Sigmoid colon (tissue), 7 donors: ENCODE results near the gene TNFAIP2. TPM values are rescaled to one million over a fixed set of nuclear protein-coding genes. Genes with fewer than 3 reads are reported as not detected.
A peak's percentile ranks its signal among the peaks of the same experiment; 100 is the strongest.

Experiments used
- DNase-seq: peaks from one replicate; pipeline ENCODE4 v3.0.0-alpha.2; 2019
- H3K27ac ChIP-seq, 4 donors: fragments of 200-600 bp; sonication (generic); one replicate each; pipeline ENCODE4 v1.5.1; 2016 to 2019; ENCODE audit warnings: mild to moderate bottlenecking in 1 of 4
- H3K27me3 ChIP-seq, 3 donors: fragments of 200-600 bp; sonication (generic); one replicate each; pipeline ENCODE4 v1.5.1; 2019; ENCODE audit warnings: mild to moderate bottlenecking in 1 of 3
- H3K36me3 ChIP-seq, 4 donors: fragments of 200-600 bp; sonication (generic); one replicate each; pipeline ENCODE4 v1.5.1; 2016 to 2019
- H3K4me1 ChIP-seq, 4 donors: fragments of 200-600 bp; sonication (generic); one replicate each; pipeline ENCODE4 v1.5.1; 2017 to 2019
- H3K4me3 ChIP-seq, 4 donors: fragments of 200-600 bp; sonication (generic); one replicate each; pipeline ENCODE4 v1.5.1; 2017 to 2019; ENCODE audit warnings: mild to moderate bottlenecking in 2 of 4, moderate library complexity in 1 of 4
- H3K9me3 ChIP-seq, 4 donors: fragments of 200-600 bp in 3 of 4; sonication (generic) in 3 of 4; one replicate each; pipeline versions ENCODE4 v1.5.1 to v1.6.1; 2013 to 2019
- EP300 ChIP-seq, 4 donors: sonication (generic); formaldehyde crosslinking; IDR thresholded peaks; one replicate each; pipeline ENCODE4 v1.6.1; 2017; ENCODE audit warnings: antibody characterized with exemption in 4 of 4
- POLR2A ChIP-seq, 2 donors: fragments of 450-650 bp; IDR thresholded peaks; one replicate each; pipeline ENCODE4 v1.6.1; 2016; ENCODE audit warnings: antibody characterized with exemption in 2 of 2, mild to moderate bottlenecking in 2 of 2, moderate library complexity in 2 of 2
- POLR2AphosphoS5 ChIP-seq, 4 donors: sonication (generic); formaldehyde crosslinking; IDR thresholded peaks; one replicate each; pipeline ENCODE4 v1.6.1; 2017; ENCODE audit warnings: antibody characterized with exemption in 4 of 4
- WGBS, 2 donors: extraction: QIAGEN DNeasy Blood & Tissue Kit; methylation state at CpG; one replicate each; pipeline ENCODE4 v1.1.7; 2013; 5-methylcytosine and 5-hydroxymethylcytosine counted together
- intact Hi-C: fragments of 100-400 bp; cut with DNase I; formaldehyde crosslinking; loops from one replicate; pipeline ENCODE4 v1.15.1; 2023
- polyA plus RNA-seq, 3 donors: library from polyadenylated mRNA; stranded (reverse); fragments of 200-250 nt; gene quantifications; one replicate each; pipeline ENCODE4 v1.2.3, GENCODE V29; 2013
- total RNA-seq, 4 donors: library from RNA; depleted of rRNA; stranded (reverse); fragments of >200 nt; gene quantifications; one replicate each; pipeline ENCODE4 v1.1.0, GENCODE V29; 2016
- TF ChIP-seq, protein P1 (sequence below), 4 experiments: fragments of 450-650 bp in 3 of 4; fragments of 200-600 bp in 1 of 4; IDR thresholded peaks; one replicate each; pipeline ENCODE4 v1.5.1; 2016 to 2019; ENCODE audit warnings: antibody characterized with exemption in 4 of 4, mild to moderate bottlenecking in 3 of 4, moderate library complexity in 2 of 4
- donor health status: healthy with polysubstance abuse.
- donor health status: Bipolar disorder and iron deficiency.
- donor health status: healthy.

Gene TNFAIP2
- total and polyA plus RNA-seq, 7 donors, result 11.8 to 68.0 (median 33.5) TPM

- Histone ChIP-seq H3K27ac (peak overlapping the region; percentile 83 to 87 (median 86)), H3K27me3 (peaks cover 0 to 22% (median 3%) of the 10 kb centered on the region in 3 donors), H3K4me1 (peaks cover 0 to 84% (median 66%) of the 10 kb centered on the region in 4 donors), H3K4me3 (peak overlapping the region; percentile 44 to 78 (median 64)), H3K36me3 (no peaks in the 10 kb centered on the region), H3K9me3 (no peaks in the 10 kb centered on the region)
- intact Hi-C loops, result loop anchor here (5.0 kb wide), 1 partner anchor 63 kb away; no protein-coding TSS in a partner anchor
- WGBS, 2 donors, result 52 to 82% methylated on average over 5 of the region's 5 CpGs
- DNase-seq, result no peak
- TF ChIP-seq POLR2A (IDR thresholded peaks at IDR 0.05) (no peak), POLR2AphosphoS5 (IDR thresholded peaks at IDR 0.05) (no peak), EP300 (IDR thresholded peaks at IDR 0.05) (no peak)
- TF ChIP-seq, protein P1, sequence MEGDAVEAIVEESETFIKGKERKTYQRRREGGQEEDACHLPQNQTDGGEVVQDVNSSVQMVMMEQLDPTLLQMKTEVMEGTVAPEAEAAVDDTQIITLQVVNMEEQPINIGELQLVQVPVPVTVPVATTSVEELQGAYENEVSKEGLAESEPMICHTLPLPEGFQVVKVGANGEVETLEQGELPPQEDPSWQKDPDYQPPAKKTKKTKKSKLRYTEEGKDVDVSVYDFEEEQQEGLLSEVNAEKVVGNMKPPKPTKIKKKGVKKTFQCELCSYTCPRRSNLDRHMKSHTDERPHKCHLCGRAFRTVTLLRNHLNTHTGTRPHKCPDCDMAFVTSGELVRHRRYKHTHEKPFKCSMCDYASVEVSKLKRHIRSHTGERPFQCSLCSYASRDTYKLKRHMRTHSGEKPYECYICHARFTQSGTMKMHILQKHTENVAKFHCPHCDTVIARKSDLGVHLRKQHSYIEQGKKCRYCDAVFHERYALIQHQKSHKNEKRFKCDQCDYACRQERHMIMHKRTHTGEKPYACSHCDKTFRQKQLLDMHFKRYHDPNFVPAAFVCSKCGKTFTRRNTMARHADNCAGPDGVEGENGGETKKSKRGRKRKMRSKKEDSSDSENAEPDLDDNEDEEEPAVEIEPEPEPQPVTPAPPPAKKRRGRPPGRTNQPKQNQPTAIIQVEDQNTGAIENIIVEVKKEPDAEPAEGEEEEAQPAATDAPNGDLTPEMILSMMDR (IDR thresholded peaks at IDR 0.05), result no peak
Observed at GRCh38 chr14:103124501-103125001, 1.3 kb downstream of the TNFAIP2 start.

- Histone ChIP-seq H3K9me3 (no peaks in the 10 kb centered on the region), H3K27me3 (peaks cover 0 to 22% (median 3%) of the 10 kb centered on the region in 3 donors), H3K4me1 (peaks cover 0 to 88% (median 69%) of the 10 kb centered on the region in 4 donors), H3K27ac (peak overlapping the region in 3 of 4 donors; percentile 83 to 87 (median 86)), H3K4me3 (peak overlapping the region in 2 of 4 donors; percentile 66 to 78), H3K36me3 (peaks cover 0 to 8% (median 3%) of the 10 kb centered on the region in 4 donors)
- TF ChIP-seq EP300 (IDR thresholded peaks at IDR 0.05), result no peak
- TF ChIP-seq POLR2A (IDR thresholded peaks at IDR 0.05), result no peak
- no peak for TF ChIP-seq POLR2AphosphoS5 (IDR thresholded peaks at IDR 0.05)
- TF ChIP-seq, protein P1 (IDR thresholded peaks at IDR 0.05), result no peak
- peak; percentile 62 for DNase-seq
- 78 to 89% methylated on average over 13 of the region's 13 CpGs for WGBS, 2 donors
- intact Hi-C loops, result loop anchor here (5.0 kb wide), 1 partner anchor 62 kb away; no protein-coding TSS in a partner anchor
Observed at GRCh38 chr14:103125098-103126070, 2.1 kb downstream of the TNFAIP2 start.

- WGBS, 2 donors, result 50 to 84% methylated on average over 22 of the region's 22 CpGs
- TF ChIP-seq, protein P1 (IDR thresholded peaks at IDR 0.05), result no peak
- TF ChIP-seq POLR2A (IDR thresholded peaks at IDR 0.05), result no peak
- no peak for TF ChIP-seq EP300 (IDR thresholded peaks at IDR 0.05)
- no peak for TF ChIP-seq POLR2AphosphoS5 (IDR thresholded peaks at IDR 0.05)
- H3K4me1 ChIP-seq, result peaks cover 0 to 90% (median 74%) of the 10 kb centered on the region in 4 donors
- peak overlapping the region; percentile 30 to 44 (median 34) for H3K27ac ChIP-seq
- peaks cover 0 to 12% (median 4%) of the 10 kb centered on the region in 4 donors for H3K36me3 ChIP-seq
- peaks cover 0 to 22% (median 3%) of the 10 kb centered on the region in 3 donors for H3K27me3 ChIP-seq
- peak overlapping the region in 3 of 4 donors; percentile 28 to 45 (median 41) for H3K4me3 ChIP-seq
- H3K9me3 ChIP-seq, result no peaks in the 10 kb centered on the region
- DNase-seq, result no peak
- intact Hi-C loops, result loop anchor here (5.0 kb wide), 1 partner anchor 61 kb away; no protein-coding TSS in a partner anchor
Observed at GRCh38 chr14:103126088-103126872, 3.0 kb downstream of the TNFAIP2 start.

GRCh38 chr14:103126873-103127304, 3.6 kb downstream of the TNFAIP2 start:
- peak; percentile 73 for DNase-seq
- Histone ChIP-seq H3K4me3 (peak overlapping the region in 3 of 4 donors; percentile 28 to 45 (median 41)), H3K27ac (peak overlapping the region; percentile 30 to 44 (median 34)), H3K27me3 (peaks cover 0 to 20% (median 3%) of the 10 kb centered on the region in 3 donors), H3K4me1 (peaks cover 0 to 90% (median 74%) of the 10 kb centered on the region in 4 donors), H3K36me3 (peaks cover 0 to 12% (median 4%) of the 10 kb centered on the region in 4 donors), H3K9me3 (no peaks in the 10 kb centered on the region)
- intact Hi-C loops, result loop anchor here (5.0 kb wide), 1 partner anchor 60 kb away; no protein-coding TSS in a partner anchor
- no peak for TF ChIP-seq EP300 (IDR thresholded peaks at IDR 0.05)
- no peak for TF ChIP-seq POLR2AphosphoS5 (IDR thresholded peaks at IDR 0.05)
- TF ChIP-seq, protein P1 (IDR thresholded peaks at IDR 0.05), result no peak
- no peak for TF ChIP-seq POLR2A (IDR thresholded peaks at IDR 0.05)
- 10 to 63% methylated on average over 62 of the region's 62 CpGs for WGBS, 2 donors
